GM12878 (cell line): Measurements from ENCODE around the gene UBASH3B.

ENCODE experiments used
- CBX3 ChIP-seq: fragments of 200-600 bp; sonication (generic); IDR thresholded peaks from 2 replicates; pipeline ENCODE4 v1.6.1; 2016; ENCODE audit warnings: low read depth, borderline replicate concordance
- CHD2 ChIP-seq: IDR thresholded peaks from 2 replicates; pipeline ENCODE4 v1.6.1; 2011; ENCODE audit warnings: low read depth, low read length, improper control_type of control experiment, borderline replicate concordance
- TARDBP ChIP-seq: IDR thresholded peaks from 2 replicates; pipeline ENCODE4 v1.6.1; 2016; ENCODE audit warnings: borderline replicate concordance
- TBL1XR1 ChIP-seq: IDR thresholded peaks from 2 replicates; pipeline ENCODE4 v1.6.1; 2012; ENCODE audit warnings: low read depth, low read length, improper control_type of control experiment
- ZNF274 ChIP-seq: IDR thresholded peaks from one replicate; pipeline ENCODE4 v1.8.0; 2011; ENCODE audit not compliant: insufficient read length, insufficient read depth
- TF ChIP-seq, protein P1 (sequence below), 3 experiments: IDR thresholded peaks in 2 of 3; conservative IDR thresholded peaks in 1 of 3; 2 replicates each; pipeline ENCODE4 v1.5.1; 2011; ENCODE audit warnings: low read depth in 3 of 3, low read length in 3 of 3, mild to moderate bottlenecking in 3 of 3, control low read depth in 2 of 3, moderate library complexity in 2 of 3, inconsistent platforms in 1 of 3, mixed read lengths in 1 of 3; ENCODE audit not compliant: control insufficient read depth in 2 of 3, insufficient read depth in 1 of 3; ENCODE audit errors: extremely low read depth in 1 of 3

DNA sequence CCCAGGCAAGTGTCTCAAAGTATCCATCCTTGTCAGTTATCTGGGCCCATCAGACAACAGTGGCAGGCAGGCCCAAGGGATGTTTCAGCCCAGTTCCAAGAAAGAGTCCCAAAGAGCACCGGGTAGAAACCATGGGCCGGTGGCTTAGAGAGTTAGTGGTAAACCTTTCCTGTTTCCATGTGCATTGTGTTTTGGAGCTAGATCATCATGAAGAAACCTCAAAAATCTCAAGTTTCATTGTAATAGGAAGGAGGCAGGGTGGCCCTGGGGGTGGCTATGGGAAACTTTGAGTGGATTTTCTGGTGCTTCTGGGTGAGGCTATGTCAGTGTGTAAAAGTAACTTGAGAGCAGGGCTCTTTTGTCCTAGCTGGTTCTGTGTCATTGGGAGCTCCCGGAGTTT lies 68.1 kb downstream of the UBASH3B start:
- TF ChIP-seq TBL1XR1 (no peak), CHD2 (no peak), TARDBP (no peak), CBX3 (no peak), ZNF274 (no peak)
- TF ChIP-seq, protein P1, sequence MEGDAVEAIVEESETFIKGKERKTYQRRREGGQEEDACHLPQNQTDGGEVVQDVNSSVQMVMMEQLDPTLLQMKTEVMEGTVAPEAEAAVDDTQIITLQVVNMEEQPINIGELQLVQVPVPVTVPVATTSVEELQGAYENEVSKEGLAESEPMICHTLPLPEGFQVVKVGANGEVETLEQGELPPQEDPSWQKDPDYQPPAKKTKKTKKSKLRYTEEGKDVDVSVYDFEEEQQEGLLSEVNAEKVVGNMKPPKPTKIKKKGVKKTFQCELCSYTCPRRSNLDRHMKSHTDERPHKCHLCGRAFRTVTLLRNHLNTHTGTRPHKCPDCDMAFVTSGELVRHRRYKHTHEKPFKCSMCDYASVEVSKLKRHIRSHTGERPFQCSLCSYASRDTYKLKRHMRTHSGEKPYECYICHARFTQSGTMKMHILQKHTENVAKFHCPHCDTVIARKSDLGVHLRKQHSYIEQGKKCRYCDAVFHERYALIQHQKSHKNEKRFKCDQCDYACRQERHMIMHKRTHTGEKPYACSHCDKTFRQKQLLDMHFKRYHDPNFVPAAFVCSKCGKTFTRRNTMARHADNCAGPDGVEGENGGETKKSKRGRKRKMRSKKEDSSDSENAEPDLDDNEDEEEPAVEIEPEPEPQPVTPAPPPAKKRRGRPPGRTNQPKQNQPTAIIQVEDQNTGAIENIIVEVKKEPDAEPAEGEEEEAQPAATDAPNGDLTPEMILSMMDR (IDR thresholded peaks at IDR 0.05 in 2 of 3, conservative IDR thresholded peaks at IDR 0.05 in 1 of 3; ENCODE audit: control insufficient read depth in 2 of 3, extremely low read depth in 1 of 3, insufficient read depth in 1 of 3, low read depth in 3 of 3, low read length in 3 of 3), result no peak
